ENCODE data around the gene ZNF200.

The ZNF200 gene

GRCh38 chr16:3246876-3247275 is 11.9 kb upstream of the ZNF200 start:
- Histone ChIP-seq H3K4me3 (ENCODE audit: low read depth, low read length) (no peak overlapping the region), H3K9me3 (ENCODE audit: severe bottlenecking) (no peaks in the 10 kb centered on the region), H3K27me3 (ENCODE audit: insufficient read depth, low read depth, severe bottlenecking) (no peaks in the 10 kb centered on the region), H3K36me3 (no peaks in the 10 kb centered on the region), H3K27ac (no peak overlapping the region)
- DNase-seq: no peak
- TF ChIP-seq CTCF (IDR thresholded peaks at IDR 0.05; ENCODE audit: low read depth, low read length): no peak

GRCh38 chr16:3246002-3246401 is 11.0 kb upstream of the ZNF200 start:
- Histone ChIP-seq H3K9me3 (ENCODE audit: severe bottlenecking) (no peaks in the 10 kb centered on the region), H3K27me3 (ENCODE audit: insufficient read depth, low read depth, severe bottlenecking) (no peaks in the 10 kb centered on the region), H3K4me3 (ENCODE audit: low read depth, low read length) (no peak overlapping the region), H3K27ac (no peak overlapping the region), H3K36me3 (no peaks in the 10 kb centered on the region)
- no peak for TF ChIP-seq CTCF (IDR thresholded peaks at IDR 0.05; ENCODE audit: low read depth, low read length)
- peak; percentile 55 for DNase-seq

GRCh38 chr16:3243882-3244281 is 8.9 kb upstream of the ZNF200 start:
- Histone ChIP-seq H3K36me3 (no peaks in the 10 kb centered on the region), H3K27ac (no peak overlapping the region), H3K4me3 (ENCODE audit: low read depth, low read length) (no peak overlapping the region), H3K27me3 (ENCODE audit: insufficient read depth, low read depth, severe bottlenecking) (no peaks in the 10 kb centered on the region), H3K9me3 (ENCODE audit: severe bottlenecking) (no peaks in the 10 kb centered on the region)
- no peak for TF ChIP-seq CTCF (IDR thresholded peaks at IDR 0.05; ENCODE audit: low read depth, low read length)
- DNase-seq: no peak

- H3K27ac ChIP-seq: no peak overlapping the region
- no peaks in the 10 kb centered on the region for H3K9me3 ChIP-seq (ENCODE audit: severe bottlenecking)
- no peak for DNase-seq
- H3K27me3 ChIP-seq (ENCODE audit: insufficient read depth, low read depth, severe bottlenecking): no peaks in the 10 kb centered on the region
- TF ChIP-seq CTCF (IDR thresholded peaks at IDR 0.05; ENCODE audit: low read depth, low read length): no peak
- no peaks in the 10 kb centered on the region for H3K36me3 ChIP-seq
- H3K4me3 ChIP-seq (ENCODE audit: low read depth, low read length): no peak overlapping the region
These were observed 7.8 kb upstream of the ZNF200 start for GRCh38 chr16:3242709-3243108.

- no peak for TF ChIP-seq CTCF (IDR thresholded peaks at IDR 0.05; ENCODE audit: low read depth, low read length)
- no peaks in the 10 kb centered on the region for H3K36me3 ChIP-seq
These were observed 6.8 kb upstream of the ZNF200 start for GRCh38 chr16:3241761-3242160.

GRCh38 chr16:3235856-3236669 is 1.1 kb upstream of the ZNF200 start:
- no peak for TF ChIP-seq CTCF (IDR thresholded peaks at IDR 0.05; ENCODE audit: low read depth, low read length)
- Histone ChIP-seq H3K4me3 (ENCODE audit: low read depth, low read length) (no peak overlapping the region), H3K9me3 (ENCODE audit: severe bottlenecking) (peaks cover 4% of the 10 kb centered on the region), H3K27ac (no peak overlapping the region), H3K27me3 (ENCODE audit: insufficient read depth, low read depth, severe bottlenecking) (no peaks in the 10 kb centered on the region), H3K36me3 (peaks cover 26% of the 10 kb centered on the region)
- DNase-seq: no peak

More at GRCh38 chr16:3241761-3242160, 6.8 kb upstream of the ZNF200 start:
- Histone ChIP-seq H3K4me3 (ENCODE audit: low read depth, low read length) (no peak overlapping the region), H3K27me3 (ENCODE audit: insufficient read depth, low read depth, severe bottlenecking) (no peaks in the 10 kb centered on the region), H3K9me3 (ENCODE audit: severe bottlenecking) (no peaks in the 10 kb centered on the region), H3K27ac (no peak overlapping the region)
- DNase-seq: no peak
